Pons (tissue), 1 donor: ENCODE measurements around the gene KDELR3.
"Not testable (repeated sequence)": the region's sequence is repeated elsewhere in the genome, so short reads cannot be mapped to it uniquely, and the experiment has no call there.

Source experiments
- DNase-seq: peaks from one replicate; pipeline ENCODE4 v3.0.0-alpha.2; 2016; ENCODE audit warnings: low spot score

Gene KDELR3

GRCh38 chr22:38456841-38457699, 10.8 kb upstream of the KDELR3 start:
- no peak for DNase-seq

DNA sequence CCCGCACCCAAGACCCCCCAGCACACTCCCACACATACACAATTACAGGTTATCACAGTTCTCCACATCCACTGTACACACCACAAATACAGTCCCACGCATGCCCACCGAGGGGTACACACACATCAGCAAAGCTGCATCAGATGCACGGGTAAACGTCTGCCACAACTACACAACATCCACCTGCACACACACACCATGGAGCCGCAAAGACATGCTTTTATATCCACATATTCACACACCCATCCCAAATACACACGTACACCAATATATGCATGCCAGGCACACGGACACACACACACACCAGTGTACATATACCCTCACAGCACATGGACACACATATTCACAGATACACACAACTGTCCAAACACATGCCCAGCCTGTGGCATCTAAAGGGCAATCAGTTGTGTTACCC, 7.5 kb upstream of the KDELR3 start:
- no peak for DNase-seq

DNA sequence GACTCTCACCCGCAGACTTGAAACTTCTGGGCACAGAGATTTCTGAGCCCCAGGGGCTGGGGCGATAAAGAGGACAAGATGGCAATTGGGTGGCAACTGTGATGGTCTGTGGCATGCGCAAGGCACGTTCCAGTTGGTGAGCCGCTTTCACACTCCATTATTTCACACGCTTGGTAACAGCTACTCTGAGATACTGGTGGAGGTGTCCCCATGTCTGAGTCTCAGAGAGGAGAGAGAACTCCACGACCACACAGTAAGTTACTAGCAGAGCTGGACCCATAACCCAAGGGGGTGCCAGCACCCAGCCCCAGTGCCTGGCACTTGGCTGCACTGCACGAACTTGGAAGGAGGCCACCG, 6.9 kb upstream of the KDELR3 start:
- DNase-seq, result no peak

DNA sequence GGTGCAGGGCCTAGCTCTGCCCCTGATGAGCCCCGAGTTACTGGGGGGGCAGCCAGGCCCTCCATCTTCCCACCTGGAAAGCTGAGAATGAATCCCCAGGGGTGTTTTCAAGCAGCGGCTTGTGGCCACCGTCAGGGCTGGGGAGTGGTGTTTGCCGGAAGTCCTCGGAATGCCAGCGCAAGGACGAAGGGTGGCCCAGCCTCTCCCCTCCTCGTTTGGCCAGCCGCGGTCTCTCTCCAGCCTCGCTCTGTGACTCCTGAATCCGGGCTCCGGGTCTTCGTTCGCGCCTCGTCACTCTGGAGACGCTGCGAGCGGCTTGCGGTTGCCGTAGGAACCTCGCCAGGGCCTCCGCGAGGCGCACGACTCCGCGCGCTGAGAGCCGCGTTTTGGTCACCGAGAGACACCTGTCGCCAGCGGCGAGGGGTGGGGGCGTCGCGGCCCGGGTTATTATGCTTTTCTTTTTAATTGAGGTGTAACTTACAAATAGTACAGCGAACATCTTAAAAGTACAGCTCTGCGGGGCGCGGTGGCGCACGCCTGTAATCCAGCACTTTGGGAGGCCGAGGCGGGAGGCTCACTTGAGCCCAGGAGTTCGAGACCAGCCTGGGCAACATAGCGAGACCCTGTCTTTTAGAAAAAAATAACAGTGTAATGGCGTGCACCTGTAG, 6.3 kb upstream of the KDELR3 start:
- DNase-seq, result peak; percentile 30

- DNase-seq, result no peak
Measured at GRCh38 chr22:38462960-38463784, 4.7 kb upstream of the KDELR3 start.

DNA sequence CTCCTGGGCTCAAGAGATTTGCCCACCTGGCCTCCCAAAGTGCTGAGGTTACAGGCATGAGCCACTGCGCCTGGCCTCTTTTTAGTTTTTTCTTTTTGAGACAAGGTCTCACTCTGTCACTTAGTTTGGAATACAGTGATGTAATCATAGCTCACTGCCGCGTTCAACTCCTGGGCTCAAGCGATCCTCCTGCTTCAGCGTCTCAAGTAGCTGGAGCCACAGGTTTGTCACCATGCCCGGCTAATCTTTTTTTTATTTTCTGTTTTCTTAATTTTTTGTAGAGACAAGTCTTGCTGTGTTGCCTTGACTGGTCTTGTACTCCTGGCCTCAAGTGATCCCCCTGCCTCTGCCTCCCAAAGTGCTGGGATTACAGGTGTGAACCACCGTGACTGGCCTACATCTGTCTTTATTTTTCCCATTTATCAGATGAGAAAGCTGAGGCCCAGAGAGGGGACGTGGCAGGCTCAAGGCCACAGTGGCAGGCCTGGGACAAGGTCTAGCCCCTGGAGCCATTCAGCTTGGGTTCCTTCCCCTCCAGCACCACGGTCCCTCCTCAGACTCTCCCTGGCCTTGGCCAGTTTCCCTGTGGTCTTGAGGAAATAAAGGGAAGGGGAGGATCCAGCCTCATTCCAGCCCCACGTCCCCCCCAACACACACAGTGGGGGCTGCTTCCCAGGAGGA, 2.8 kb upstream of the KDELR3 start:
- no peak for DNase-seq

GRCh38 chr22:38465673-38466490, 2.0 kb upstream of the KDELR3 start:
- DNase-seq, result no peak

- DNase-seq, result no peak
Measured at GRCh38 chr22:38467438-38467903, 425 bp upstream of the KDELR3 start.

- DNase-seq, result no peak
Measured at GRCh38 chr22:38468443-38469305, 778 bp downstream of the KDELR3 start.

- DNase-seq, result no peak
Measured at GRCh38 chr22:38469306-38469781, 1.4 kb downstream of the KDELR3 start.

DNA sequence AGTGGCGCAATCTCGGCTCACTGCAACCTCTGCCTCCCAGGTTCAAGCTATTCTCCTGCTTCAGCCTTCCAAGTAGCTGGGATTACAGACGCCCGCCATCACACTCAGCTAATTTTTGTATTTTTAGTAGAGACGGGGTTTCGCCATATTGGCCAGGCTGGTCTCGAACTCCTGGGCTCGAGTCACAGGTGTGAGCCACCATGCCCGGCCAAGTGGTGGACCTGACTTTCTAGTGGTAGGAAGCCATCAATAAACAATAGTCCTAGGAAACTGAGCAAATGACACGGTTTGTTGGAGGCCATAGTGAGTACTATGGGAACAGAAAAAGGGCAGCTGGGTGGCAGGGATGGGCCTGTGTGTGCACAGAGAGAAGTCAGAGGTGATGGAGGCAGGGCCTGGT, 2.3 kb downstream of the KDELR3 start:
- not testable (repeated sequence) for DNase-seq

DNA sequence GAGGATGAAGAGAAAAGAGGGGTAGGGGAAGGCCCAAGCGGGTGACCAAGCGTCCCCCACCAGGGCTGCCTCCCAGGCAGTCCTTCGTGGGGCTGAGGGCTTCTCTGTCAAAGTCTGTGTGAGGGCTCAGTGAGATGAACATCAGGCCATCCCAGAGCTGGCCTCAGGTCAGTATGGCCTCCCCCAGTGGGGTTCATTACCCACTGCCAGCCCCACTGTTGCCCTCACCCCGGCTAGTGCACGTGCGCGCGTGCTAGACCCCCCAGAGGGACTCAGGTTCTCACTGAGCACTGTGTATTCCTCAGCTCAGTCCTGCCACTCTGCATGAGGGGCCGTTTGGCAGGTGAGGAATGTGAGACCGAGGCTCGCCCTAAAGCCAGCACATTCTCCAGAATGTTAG, 3.3 kb downstream of the KDELR3 start:
- DNase-seq, result no peak

DNA sequence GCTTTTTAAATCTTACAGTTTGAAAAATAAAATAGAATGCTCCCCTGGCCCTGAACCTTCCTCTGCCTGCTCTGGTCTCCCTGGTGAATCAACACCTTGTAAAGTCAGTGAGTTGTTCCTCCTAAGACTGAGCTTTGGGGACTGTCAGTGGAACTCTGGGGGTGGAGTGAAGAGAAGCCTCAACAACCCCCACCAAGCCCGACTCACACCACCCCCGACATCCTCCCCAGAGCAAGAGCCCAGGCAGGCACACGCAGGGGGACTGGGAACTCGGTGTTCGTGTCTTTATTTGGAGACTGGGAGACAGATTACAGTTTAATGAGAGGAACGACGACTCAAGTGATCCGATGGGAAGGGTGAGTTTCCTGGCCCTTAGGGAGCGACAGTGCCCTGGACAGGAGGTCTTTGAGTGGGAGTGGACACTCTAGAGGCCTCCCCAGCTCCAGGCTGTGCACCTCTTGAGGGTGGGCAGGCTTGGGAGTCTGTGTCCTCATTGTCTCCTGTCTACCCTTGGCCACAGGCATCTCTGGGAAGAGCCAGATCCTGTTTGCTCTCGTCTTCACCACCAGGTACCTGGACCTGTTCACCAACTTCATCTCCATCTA, 6.2 kb downstream of the KDELR3 start:
- DNase-seq, result no peak

GRCh38 chr22:38477585-38477984, 9.7 kb downstream of the KDELR3 start:
- no peak for DNase-seq

DNA sequence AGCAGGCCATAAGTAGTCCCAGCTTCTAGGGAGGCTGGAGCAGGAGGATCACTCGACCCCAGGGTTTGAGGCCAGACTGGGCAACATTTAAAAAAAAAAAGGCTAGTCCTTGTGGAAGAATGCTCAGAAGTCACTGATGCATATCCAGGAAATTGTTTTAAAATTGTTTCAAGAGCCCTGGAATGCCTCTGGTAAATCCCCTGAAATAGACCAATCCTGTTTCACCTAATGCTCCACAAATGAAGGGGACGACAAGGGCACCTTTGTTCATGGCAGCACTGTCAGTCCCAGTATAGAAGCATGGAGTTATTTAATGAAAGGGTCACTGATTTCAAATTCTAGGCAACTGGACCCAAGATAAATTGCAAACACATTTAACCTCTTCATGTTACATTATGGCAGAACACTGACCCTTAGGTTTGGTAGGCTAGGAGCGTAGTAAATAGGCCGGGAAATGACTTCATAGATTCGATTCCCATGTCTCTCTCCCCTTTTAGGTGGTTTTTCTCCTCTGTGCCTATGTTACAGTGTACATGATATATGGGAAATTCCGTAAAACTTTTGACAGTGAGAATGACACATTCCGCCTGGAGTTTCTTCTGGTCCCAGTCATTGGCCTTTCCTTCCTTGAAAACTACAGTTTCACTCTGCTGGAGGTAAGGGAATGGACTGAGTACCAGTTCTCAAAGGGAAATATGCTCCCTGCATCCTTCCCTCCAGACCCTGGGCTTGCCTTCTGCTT, 11.4 kb downstream of the KDELR3 start:
- DNase-seq, result no peak

- DNase-seq, result no peak
Measured at GRCh38 chr22:38481162-38481870, 13.4 kb downstream of the KDELR3 start.

GRCh38 chr22:38481871-38482332, 14.0 kb downstream of the KDELR3 start:
- no peak for DNase-seq
